GM10248 (cell line): Measurements from ENCODE around the gene ARHGAP26.

ENCODE experiments used
- CTCF ChIA-PET: fragments of 300-600 bp; sonication (Branson Sonifier 250); formaldehyde crosslinking; extraction: SDS; loops from one replicate; lab custom pipeline; 2021; ENCODE audit warnings: antibody characterized with exemption; lab: Yijun Ruan, JAX
- POLR2A ChIA-PET: fragments of 350-650 bp; sonication (Branson Sonifier 250); formaldehyde crosslinking; extraction: SDS; loops from one replicate; lab custom pipeline; 2020; ENCODE audit warnings: antibody characterized with exemption; lab: Yijun Ruan, JAX
- DNase-seq: peaks from one replicate; pipeline ENCODE4 v3.0.0; 2012; ENCODE audit errors: extremely low spot score
- CTCF ChIP-seq: IDR thresholded peaks from 2 replicates; pipeline ENCODE4 v1.5.1; 2012; ENCODE audit warnings: mild to moderate bottlenecking, low read depth; ENCODE audit errors: extremely low read depth, missing control alignments, control extremely low read depth

Gene ARHGAP26

GRCh38 chr5:143021595-143021994 lies 251.4 kb downstream of the ARHGAP26 start:
- ChIA-PET POLR2A (interaction anchor here (0.5 kb wide), 1 partner anchor 200 kb away, joined by 9 read pairs; no protein-coding TSS in a partner anchor), CTCF (interaction anchor here (1.5 to 1.6 kb wide), 2 partner anchors 17 to 45 kb away, joined by 3 read pairs; no protein-coding TSS in a partner anchor)
- DNase-seq, result no peak
- no peak for TF ChIP-seq CTCF

- ChIA-PET POLR2A (interaction anchor here (0.6 to 1.0 kb wide), 2 partner anchors 19 to 159 kb away, joined by 3 to 4 read pairs; no protein-coding TSS in a partner anchor), CTCF (interaction anchor here (0.7 to 2.1 kb wide), 16 partner anchors 9 to 801 kb away, joined by 3 to 9 read pairs (median 4); partner anchors contain the start of gene NR3C1)
- TF ChIP-seq CTCF, result no peak
- DNase-seq, result peak; percentile 44
These were observed 253.4 kb downstream of the ARHGAP26 start for GRCh38 chr5:143023411-143024096.

GRCh38 chr5:143024228-143024920 lies 254.2 kb downstream of the ARHGAP26 start:
- POLR2A ChIA-PET, result interaction anchor here (1.0 kb wide), 1 partner anchor 20 kb away, joined by 4 read pairs; no protein-coding TSS in a partner anchor
- CTCF ChIA-PET, result interaction anchor here (0.7 to 2.1 kb wide), 18 partner anchors 8 to 800 kb away, joined by 3 to 9 read pairs (median 4); partner anchors contain the start of gene NR3C1
- TF ChIP-seq CTCF, result no peak
- DNase-seq, result no peak

GRCh38 chr5:143025376-143025775 lies 255.2 kb downstream of the ARHGAP26 start:
- no peak for DNase-seq
- no peak for TF ChIP-seq CTCF
- POLR2A ChIA-PET, result no interaction called here
- CTCF ChIA-PET, result interaction anchor here (0.9 to 2.1 kb wide), 7 partner anchors 9 to 269 kb away, joined by 3 to 9 read pairs (median 3); no protein-coding TSS in a partner anchor

- CTCF ChIA-PET, result interaction anchor here (0.6 to 2.1 kb wide), 8 partner anchors 9 to 384 kb away, joined by 3 to 9 read pairs (median 3); no protein-coding TSS in a partner anchor
- DNase-seq, result no peak
- POLR2A ChIA-PET, result interaction anchor here (1.4 kb wide), 1 partner anchor 28 kb away, joined by 8 read pairs; no protein-coding TSS in a partner anchor
- TF ChIP-seq CTCF, result no peak
These were observed 255.8 kb downstream of the ARHGAP26 start for GRCh38 chr5:143025971-143026370.

GRCh38 chr5:143026380-143026779 lies 256.2 kb downstream of the ARHGAP26 start:
- ChIA-PET CTCF (interaction anchor here (0.6 to 1.4 kb wide), 7 partner anchors 10 to 384 kb away, joined by 3 to 4 read pairs (median 3); no protein-coding TSS in a partner anchor), POLR2A (interaction anchor here (1.4 kb wide), 1 partner anchor 29 kb away, joined by 8 read pairs; no protein-coding TSS in a partner anchor)
- TF ChIP-seq CTCF, result no peak
- no peak for DNase-seq
